HPDE6-E6E7 (cell line): ENCODE results near the gene UBE2K.
A peak's percentile ranks its signal among the peaks of the same experiment; 100 is the strongest.
"Not testable (repeated sequence)": the region's sequence is repeated elsewhere in the genome, so short reads cannot be mapped to it uniquely, and the experiment has no call there.

Source experiments
- DNase-seq: peaks from one replicate; pipeline ENCODE4 v3.0.0; 2011; ENCODE audit warnings: missing footprints; ENCODE audit errors: extremely low spot score

The UBE2K gene

DNA sequence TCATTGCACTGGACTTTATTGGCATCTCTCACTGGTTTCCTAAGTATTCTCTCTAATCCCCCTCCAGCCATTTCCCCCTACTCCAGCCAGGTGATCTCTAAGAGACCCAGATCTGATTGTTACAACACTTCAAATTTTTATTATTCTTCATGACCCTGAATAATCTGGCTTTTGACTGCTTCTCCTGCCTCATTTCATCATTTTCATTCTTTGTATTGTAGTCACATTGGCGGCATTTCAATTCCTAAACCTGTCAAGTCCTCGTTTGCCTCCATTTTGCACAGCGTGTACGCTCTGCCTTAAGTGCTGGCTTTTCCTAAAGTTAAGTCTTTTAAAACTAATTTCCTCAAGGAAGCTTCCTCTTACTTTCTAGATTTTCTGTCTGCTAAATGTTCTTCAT, 31.6 kb downstream of the UBE2K start:
- no peak for DNase-seq

DNA sequence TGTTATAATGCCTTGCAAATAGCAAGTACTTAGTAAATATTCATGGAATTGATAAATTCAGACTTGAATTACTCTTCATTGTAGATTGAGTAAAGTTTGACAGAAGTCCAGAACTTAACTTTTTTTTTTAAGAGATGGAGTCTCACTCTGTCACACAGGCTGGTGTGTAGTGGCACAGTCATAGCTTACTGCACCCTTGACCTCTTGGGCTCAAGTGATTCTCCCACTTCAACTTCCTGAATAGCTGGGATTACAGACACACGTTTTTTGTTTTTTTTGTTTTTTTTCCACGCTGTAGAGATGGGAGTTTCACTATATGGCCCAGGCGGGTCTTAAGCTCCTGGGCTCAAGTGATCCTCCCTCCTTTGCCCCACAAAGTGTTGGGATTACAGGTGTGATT, 32.1 kb downstream of the UBE2K start:
- no peak for DNase-seq

DNA sequence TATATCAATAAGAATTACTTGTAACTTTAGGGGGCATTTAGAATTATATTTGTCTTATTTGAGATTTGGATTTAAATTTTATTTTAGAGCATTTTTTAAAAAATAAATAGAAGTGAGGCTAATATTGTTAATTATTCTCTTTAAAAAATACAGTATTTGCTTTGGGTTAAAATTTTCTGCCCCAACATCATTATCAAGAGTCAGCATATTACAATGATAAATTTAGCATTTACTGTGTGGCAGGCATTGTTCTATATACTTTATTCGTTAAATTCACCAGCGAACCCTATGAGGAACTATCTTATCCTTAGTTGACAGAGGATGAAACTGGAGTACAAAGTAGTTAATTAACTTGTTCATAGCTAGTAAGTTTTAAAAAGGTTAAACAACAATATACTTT, 34.0 kb downstream of the UBE2K start:
- no peak for DNase-seq

GRCh38 chr4:39732728-39733127, 34.8 kb downstream of the UBE2K start:
- DNase-seq: peak; percentile 44

GRCh38 chr4:39739591-39739990, 41.7 kb downstream of the UBE2K start:
- not testable (repeated sequence) for DNase-seq

- DNase-seq: no peak
Measured at GRCh38 chr4:39741401-39741800, 43.5 kb downstream of the UBE2K start.

DNA sequence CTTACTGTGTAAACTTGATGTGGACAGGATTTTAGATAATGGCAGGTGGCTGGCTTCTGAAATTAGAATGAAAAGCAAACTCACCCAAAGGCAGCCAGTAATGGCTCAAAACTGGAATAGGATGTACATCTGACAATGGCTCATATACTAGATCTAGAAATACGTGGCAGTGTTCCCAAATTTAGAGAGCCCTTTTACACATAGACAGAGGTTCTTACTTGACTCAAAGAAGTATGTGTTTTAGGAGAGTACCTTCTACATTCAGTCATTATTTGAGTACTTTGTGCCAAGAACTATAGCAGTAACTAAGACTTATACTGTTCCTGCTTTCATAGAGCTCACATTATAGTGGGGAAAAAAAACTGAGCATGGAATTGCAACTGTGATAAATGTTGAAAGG, 48.0 kb downstream of the UBE2K start:
- no peak for DNase-seq

GRCh38 chr4:39750216-39750615, 52.3 kb downstream of the UBE2K start:
- DNase-seq: no peak

GRCh38 chr4:39754309-39754708, 56.4 kb downstream of the UBE2K start:
- DNase-seq: no peak

- no peak for DNase-seq
Measured at GRCh38 chr4:39756159-39756558, 58.2 kb downstream of the UBE2K start.

DNA sequence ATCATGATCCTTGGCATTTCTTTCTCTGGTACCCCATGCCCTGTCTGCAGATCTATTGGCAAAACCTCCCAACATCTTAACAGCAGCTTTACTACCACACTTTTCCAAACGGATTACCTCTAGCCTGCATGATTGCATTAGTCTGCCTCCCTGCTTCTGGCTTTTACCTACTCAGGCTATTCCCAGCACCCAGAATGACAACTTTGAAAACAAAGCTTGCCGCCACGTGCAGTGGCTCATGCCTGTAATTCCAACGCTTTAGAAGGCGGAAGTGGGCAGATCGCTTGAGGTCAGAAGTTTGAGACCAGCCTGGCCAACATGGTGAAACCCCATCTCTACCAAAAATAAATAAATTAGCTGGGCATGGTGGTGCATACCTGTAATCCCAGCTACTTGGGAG, 60.2 kb downstream of the UBE2K start:
- DNase-seq: no peak

DNA sequence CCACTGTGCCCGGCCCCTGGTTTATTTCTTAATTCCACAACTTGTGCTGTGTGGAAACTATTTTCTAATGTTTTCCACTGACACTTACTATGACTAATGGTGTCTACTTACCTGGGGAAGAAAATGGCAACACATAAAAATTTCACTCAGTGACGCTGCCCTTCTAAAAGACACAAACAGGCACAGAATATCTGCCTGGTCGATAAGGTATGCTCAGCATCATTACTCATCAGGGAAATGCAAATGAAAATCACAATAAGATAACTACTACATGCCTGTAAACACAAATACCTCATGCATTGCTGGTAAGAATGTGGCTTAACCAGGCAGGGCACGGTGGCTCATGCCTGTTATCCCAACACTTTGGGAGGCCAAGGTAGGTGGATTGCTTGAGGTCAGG, 61.6 kb downstream of the UBE2K start:
- no peak for DNase-seq

DNA sequence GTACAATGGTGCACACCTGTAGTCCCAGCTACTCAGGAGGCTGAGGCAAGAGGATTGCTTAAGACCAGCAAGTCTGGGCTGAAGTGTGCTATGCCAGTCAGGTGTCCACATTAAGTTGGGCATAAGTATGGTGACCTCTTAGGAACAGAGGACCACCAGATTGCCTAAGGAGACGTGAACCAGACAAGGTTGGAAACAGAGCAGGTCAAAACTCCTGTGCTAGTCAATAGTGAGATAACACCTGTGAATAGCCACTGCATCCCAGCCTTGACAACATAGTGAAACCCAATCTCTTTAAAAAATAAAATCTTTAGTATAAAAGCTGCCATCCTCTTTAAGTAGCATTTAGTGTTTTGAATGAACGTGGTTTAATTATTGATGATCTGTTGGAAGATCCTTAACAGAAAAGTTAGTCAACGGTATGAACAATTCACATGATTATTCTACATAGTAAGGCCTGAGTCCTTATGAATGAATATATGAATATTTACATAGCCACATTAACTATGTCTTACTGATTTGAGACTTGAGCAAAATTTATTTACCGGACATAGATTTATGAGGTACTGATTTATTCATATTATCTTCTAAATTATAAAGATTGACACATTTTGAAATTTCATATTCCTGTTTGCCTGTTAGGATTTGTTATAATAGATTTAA, 63.2 kb downstream of the UBE2K start:
- DNase-seq: no peak

DNA sequence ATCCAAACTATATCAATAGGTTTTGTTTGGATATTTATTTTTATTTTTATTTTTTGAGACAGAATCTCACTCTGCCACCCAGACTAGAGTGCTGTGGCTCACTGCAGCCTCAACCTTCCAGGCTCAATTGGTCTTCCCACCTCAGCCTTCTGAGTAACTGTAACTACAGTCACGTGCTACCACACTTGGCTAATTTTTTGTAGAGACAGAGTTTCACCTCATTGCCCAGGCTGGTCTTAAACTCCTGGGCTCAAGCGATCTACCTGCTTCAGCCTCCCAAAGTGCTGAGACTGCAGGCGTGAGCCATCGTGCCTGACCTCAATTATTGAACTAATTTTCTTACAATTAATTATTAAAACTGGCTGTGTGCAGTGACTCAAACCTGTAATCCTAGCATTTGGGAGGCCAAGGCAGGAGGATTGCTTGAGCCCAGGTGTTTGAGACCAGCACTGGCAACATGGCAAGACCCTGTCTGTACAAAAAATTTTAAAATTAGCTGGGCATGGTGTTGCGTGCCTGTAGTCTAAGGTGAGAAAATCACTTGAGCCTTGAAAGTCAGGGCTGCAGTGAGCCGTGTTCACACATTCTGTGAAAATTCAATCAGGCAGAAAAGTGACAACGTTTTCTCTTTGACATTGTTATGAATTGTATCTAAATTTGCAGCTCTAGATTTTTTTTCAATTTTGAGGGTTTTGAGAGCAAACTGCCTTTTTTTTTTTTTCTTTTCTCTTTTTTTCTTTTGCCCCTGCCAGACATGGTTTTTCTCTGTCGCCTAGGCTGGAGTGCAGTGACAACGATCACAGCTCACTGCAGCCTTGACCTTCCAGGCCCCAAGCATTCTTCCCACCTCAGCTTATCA, 66.0 kb downstream of the UBE2K start:
- DNase-seq: no peak

DNA sequence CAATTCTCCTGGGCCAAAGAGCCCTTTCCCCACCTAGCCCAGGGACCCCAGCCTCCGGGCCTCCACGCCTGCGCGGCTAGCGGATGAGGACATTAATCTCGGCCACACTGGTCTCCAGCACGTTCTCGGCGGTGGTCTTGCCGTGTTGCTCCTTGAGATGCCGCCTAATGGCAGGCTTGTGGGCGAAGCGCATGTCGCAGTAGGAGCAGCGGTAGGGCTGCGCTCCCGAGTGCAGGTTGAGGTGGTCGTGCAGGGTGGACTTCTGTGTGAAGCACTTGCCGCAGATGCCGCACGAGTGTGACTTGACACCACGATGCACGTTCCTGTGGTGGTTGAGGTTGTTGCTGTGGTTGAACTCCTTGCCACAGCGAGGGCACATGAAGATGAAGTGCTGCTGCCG, 72.1 kb downstream of the UBE2K start:
- no peak for DNase-seq

- DNase-seq: no peak
Measured at GRCh38 chr4:39770471-39770870, 72.5 kb downstream of the UBE2K start.

- no peak for DNase-seq
Measured at GRCh38 chr4:39770969-39771724, 73.2 kb downstream of the UBE2K start.

GRCh38 chr4:39781988-39782387, 84.1 kb downstream of the UBE2K start:
- not testable (repeated sequence) for DNase-seq

DNA sequence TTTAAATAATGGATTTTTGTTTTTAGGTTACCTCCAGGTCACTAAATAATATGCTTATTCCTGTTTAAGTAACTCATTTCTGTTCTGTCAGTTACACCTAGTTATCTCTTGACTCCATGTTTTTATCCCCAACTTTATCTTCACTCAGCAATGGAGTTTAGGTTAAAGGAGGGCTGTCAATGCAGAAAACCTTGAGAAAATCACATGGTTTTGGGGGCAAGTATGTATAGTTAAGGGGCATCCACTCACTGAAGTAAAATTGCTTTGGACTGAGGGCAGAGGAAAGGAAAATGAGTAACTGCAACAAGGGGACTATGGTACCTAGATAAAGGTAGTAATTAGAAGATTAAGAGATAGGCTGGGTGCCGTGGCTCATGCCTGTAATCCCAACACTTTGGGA, 87.1 kb downstream of the UBE2K start:
- DNase-seq: no peak

DNA sequence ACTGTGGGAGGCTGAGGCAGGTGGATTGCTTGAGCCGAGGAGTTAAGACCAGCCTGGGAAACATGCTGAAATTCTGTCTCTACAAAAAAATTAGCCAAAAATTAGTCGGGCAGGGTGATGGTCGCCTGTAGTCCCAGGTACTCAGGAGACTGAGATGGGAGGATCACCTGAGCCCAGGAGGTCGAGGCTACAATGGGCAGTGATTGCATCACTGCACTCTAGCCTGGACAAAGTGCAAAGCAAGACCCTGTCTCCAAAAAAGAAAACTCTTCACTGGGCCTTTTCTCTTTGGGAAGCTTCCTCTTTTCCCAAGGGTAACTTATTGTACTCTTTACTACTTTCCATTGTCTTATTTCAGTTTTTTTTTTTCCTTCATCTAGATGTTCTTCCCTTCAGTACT, 88.9 kb downstream of the UBE2K start:
- no peak for DNase-seq

- DNase-seq: no peak
Measured at GRCh38 chr4:39792128-39792527, 94.2 kb downstream of the UBE2K start.

GRCh38 chr4:39792529-39792928, 94.6 kb downstream of the UBE2K start:
- DNase-seq: no peak

- not testable (repeated sequence) for DNase-seq
Measured at GRCh38 chr4:39792976-39793375, 95.0 kb downstream of the UBE2K start.
